ENCODE data around the gene MRPL58.
A peak's percentile ranks its signal among the peaks of the same experiment; 100 is the strongest.
"Not testable (repeated sequence)": the region's sequence is repeated elsewhere in the genome, so short reads cannot be mapped to it uniquely, and the experiment has no call there.

Gene MRPL58

GRCh38 chr17:75013092-75013559 is 656 bp downstream of the MRPL58 start:
- no peak for DNase-seq (ENCODE audit: low read depth)

- no peak for DNase-seq (ENCODE audit: low read depth)
These were observed 6.7 kb downstream of the MRPL58 start for GRCh38 chr17:75019146-75019545.

- DNase-seq (ENCODE audit: low read depth) = no peak
These were observed 7.2 kb downstream of the MRPL58 start for GRCh38 chr17:75019710-75020109.

GRCh38 chr17:75020331-75021110 is 8.1 kb downstream of the MRPL58 start:
- no peak for DNase-seq (ENCODE audit: low read depth)

DNA sequence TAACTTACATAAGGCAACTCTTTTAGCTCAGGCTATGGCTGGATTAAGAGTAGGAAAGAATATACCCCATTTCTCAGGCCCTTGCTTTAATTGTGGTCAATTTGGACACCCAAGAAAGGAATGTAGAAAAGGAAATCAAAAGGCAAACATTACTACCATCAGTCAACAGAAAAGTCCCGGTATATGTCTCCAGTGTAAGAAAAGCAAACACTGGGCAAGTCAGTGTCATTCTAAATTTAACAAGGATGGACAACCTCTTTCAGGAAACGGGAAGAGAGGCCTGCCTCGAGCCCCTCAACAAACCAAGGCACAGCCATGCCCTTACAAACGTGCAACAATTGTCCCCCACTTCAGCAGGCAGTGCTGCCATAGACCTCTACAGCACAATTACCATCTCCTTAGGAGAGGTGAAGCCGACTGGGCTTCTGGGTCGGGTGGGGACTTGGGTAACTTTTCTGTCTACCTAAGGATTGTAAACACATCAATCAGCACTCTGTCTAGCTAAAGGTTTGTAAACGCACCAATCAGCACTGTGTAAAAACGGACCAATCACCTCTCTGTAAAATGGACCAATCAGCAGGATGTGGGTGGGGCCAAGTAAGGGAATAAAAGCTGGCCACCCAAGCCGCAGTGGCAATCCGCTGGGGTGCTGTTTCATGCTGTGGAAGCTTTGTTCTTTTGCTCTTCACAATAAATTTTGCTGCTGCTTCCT is 12.4 kb downstream of the MRPL58 start:
- DNase-seq (ENCODE audit: low read depth) = no peak

- not testable (repeated sequence) for DNase-seq (ENCODE audit: low read depth)
These were observed 12.9 kb downstream of the MRPL58 start for GRCh38 chr17:75025398-75025734.

DNA sequence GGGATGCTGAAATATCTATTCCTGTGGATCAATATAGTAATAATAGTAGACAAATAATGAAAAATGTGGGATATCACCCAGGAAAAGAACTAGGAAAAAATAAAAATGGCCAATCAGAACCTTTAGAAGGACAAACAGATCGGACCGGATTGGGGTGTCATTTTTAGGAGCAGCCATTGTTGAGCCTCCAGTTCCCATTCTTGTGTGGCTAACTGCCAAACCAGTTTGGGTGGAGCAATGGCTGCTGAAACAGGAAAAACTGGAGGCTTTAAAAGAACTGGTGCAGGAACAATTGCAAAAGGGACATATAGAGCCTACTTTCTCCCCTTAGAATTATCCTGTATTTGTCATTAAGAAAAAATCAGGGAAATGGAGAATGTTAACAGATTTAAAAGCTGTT is 14.2 kb downstream of the MRPL58 start:
- DNase-seq (ENCODE audit: low read depth) = not testable (repeated sequence)

DNA sequence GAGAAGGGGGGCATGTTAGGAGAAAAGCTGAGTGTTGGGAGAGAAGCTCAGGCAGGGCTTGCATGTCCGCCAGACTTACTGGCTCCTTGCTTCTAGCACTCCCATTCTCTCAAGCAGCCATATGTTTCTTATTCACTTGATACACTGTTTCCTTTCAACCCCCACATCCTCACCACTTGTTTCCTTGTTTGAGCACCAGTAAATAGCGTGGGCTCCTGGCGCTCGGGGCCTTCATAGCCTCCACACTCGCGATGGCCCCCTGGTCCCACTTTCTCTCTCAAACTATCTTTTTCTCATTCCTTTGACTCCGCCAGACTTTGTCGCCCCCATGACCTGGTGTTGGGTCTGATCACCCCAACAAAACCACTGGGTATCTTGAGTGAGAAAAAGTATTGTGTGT is 17.7 kb downstream of the MRPL58 start:
- DNase-seq (ENCODE audit: low read depth) = no peak

GRCh38 chr17:75031972-75032719 is 19.7 kb downstream of the MRPL58 start:
- DNase-seq (ENCODE audit: low read depth) = peak; percentile 79

GRCh38 chr17:75032720-75033280 is 20.3 kb downstream of the MRPL58 start:
- peak; percentile 14 for DNase-seq (ENCODE audit: low read depth)

DNA sequence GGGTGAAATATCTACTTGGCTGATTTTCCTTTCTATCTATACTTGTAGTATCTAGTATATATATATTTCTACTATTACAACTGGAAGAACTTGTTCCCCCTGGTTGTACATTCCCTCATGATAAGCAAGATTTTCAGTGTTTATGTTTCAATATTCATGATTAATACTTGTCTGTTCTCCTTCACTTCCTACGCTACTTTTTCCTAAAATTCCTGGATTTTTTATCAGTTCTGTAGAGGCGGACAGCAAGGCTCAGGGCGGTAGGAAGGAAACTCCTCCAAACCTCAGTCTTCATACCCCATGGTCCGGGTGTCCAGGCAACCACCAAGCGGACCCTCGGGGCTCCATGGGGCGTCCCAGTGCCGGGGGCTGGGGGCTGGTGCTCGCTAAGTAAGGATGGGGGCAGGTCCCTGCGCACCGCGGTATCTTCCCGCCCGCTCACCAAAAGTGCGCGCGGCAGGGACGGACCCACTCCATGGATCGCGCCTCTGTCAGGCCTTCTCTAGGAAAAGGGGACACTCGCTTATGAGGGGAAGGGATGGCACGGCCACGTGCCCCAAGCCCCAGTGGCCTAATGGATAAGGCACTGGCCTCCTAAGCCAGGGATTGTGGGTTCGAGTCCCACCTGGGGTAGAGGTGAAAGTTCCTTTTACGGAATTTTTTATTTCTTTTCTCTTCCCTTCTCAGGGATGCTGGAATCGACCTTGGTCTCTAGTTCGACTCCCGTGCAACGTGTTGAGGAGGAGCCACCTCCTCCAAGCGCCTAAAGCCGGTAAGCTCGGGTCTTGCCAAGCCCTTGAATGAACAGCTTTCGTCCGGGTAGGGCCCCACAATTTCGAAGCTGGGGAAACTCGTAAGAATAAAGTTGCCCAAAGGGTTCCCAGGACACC is 21.1 kb downstream of the MRPL58 start:
- DNase-seq (ENCODE audit: low read depth) = peak; percentile 87

GRCh38 chr17:75034236-75034908 is 21.9 kb downstream of the MRPL58 start:
- peak; percentile 89 for DNase-seq (ENCODE audit: low read depth)

DNA sequence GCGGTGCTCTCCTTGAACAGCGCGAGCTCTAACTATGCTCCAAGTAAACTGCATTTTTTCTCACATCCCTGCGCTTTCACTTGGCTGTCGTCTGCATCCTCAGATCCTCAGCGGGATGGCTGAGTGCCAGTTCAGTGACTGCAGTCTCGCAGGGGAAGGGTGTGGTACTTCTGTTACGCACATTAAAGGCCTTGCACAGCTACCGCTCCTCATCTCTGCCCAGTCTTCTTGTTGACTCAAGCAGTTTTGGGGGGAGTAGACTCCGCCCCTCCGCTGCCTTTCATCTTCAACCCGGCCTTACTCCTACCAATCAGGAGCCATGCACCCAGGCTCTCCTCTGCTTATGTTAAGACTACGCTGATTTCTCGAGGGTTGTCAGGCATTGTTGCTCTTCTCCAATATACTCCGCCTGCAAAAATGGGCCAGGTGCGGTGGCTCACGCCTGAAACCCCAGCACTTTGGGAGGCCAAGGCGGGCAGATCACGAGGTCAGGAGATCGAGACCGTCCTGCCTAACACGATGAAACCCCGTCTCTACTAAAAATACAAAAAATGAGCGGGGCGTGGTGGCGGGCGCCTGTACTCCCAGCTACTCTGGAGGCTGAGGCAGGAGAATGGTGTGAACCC is 24.3 kb downstream of the MRPL58 start:
- DNase-seq (ENCODE audit: low read depth) = peak; percentile 13

- DNase-seq (ENCODE audit: low read depth) = no peak
These were observed 26.8 kb downstream of the MRPL58 start for GRCh38 chr17:75039238-75039637.

- no peak for DNase-seq (ENCODE audit: low read depth)
These were observed 29.3 kb downstream of the MRPL58 start for GRCh38 chr17:75041656-75042280.

- DNase-seq (ENCODE audit: low read depth) = not testable (repeated sequence)
These were observed 31.3 kb downstream of the MRPL58 start for GRCh38 chr17:75043789-75044188.

- no peak for DNase-seq (ENCODE audit: low read depth)
These were observed 32.2 kb downstream of the MRPL58 start for GRCh38 chr17:75044716-75045115.

GRCh38 chr17:75045946-75046406 is 33.5 kb downstream of the MRPL58 start:
- not testable (repeated sequence) for DNase-seq (ENCODE audit: low read depth)

GRCh38 chr17:75046407-75047289 is 34.2 kb downstream of the MRPL58 start, which contains the start of the genes ATP5PD and KCTD2:
ATP5PD (minus strand) TSS chr17:75046969; CDS start chr17:75042650, 4,319 bp downstream.
KCTD2 (plus strand) TSS chr17:75047225; CDS start chr17:75047251, 26 bp downstream.
- DNase-seq (ENCODE audit: low read depth) = peak; percentile 97
